ENCODE results near the gene FALEC.

- TF ChIP-seq CTCF (IDR thresholded peaks at IDR 0.05; ENCODE audit: poor library complexity, severe bottlenecking) (no peak), RAD21 (conservative IDR thresholded peaks at IDR 0.05) (no peak), TAF1 (IDR thresholded peaks at IDR 0.05; ENCODE audit: low read depth) (no peak), REST (IDR thresholded peaks at IDR 0.05; ENCODE audit: borderline replicate concordance) (no peak), EP300 (conservative IDR thresholded peaks at IDR 0.05; ENCODE audit: poor library complexity, severe bottlenecking) (no peak), EZH2 (IDR thresholded peaks at IDR 0.05; ENCODE audit: borderline replicate concordance, insufficient read depth, low read length, poor library complexity, severe bottlenecking) (no peak), POLR2AphosphoS5 (IDR thresholded peaks at IDR 0.05) (no peak), MXI1 (conservative IDR thresholded peaks at IDR 0.05; ENCODE audit: poor library complexity, severe bottlenecking) (no peak), SMC3 (conservative IDR thresholded peaks at IDR 0.05; ENCODE audit: poor library complexity) (no peak)
Measured at GRCh38 chr1:150551051-150551783, 35.7 kb downstream of the FALEC start.
